OCI-LY1 (cell line): Measurements from ENCODE around the gene ARHGAP22.

Source experiments
- H2AFZ ChIP-seq: fragments of 200-600 bp; sonication (generic), shearing (Covaris generic); 2 replicates; pipeline ENCODE4 v1.6.0; 2014; ENCODE audit warnings: antibody characterized with exemption, mild to moderate bottlenecking, low read length
- H3F3A ChIP-seq: fragments of 200-600 bp; sonication (generic), shearing (Covaris generic); 2 replicates; pipeline ENCODE4 v1.6.0; 2014; ENCODE audit warnings: mild to moderate bottlenecking, antibody characterized with exemption, low read length, moderate library complexity; ENCODE audit not compliant: insufficient read depth
- H3K27ac ChIP-seq: fragments of 200-600 bp; sonication (generic); 2 replicates; pipeline ENCODE4 v1.5.1; 2014; ENCODE audit warnings: low read length, mixed run types, mild to moderate bottlenecking, low read depth; ENCODE audit not compliant: poor library complexity, severe bottlenecking
- H3K27me3 ChIP-seq: fragments of 200-600 bp; sonication (generic); 2 replicates; pipeline ENCODE4 v1.6.0; 2014; ENCODE audit warnings: antibody characterized with exemption, mild to moderate bottlenecking, low read length, moderate library complexity; ENCODE audit not compliant: insufficient read depth
- H3K36me3 ChIP-seq: fragments of 200-600 bp; sonication (generic); 2 replicates; pipeline ENCODE4 v1.6.1; 2014; ENCODE audit warnings: mild to moderate bottlenecking, antibody characterized with exemption, low read length, moderate library complexity, mixed read lengths; ENCODE audit not compliant: insufficient read depth
- H3K4me1 ChIP-seq: fragments of 200-600 bp; sonication (generic); 2 replicates; pipeline ENCODE4 v1.5.1; 2014; ENCODE audit warnings: mild to moderate bottlenecking, low read length, moderate library complexity; ENCODE audit not compliant: insufficient read depth, severe bottlenecking
- H3K4me2 ChIP-seq: fragments of 200-600 bp; sonication (generic), shearing (Covaris generic); 2 replicates; pipeline ENCODE4 v1.6.1; 2014; ENCODE audit warnings: low read length
- H3K4me3 ChIP-seq: fragments of 200-600 bp; sonication (generic); 2 replicates; pipeline ENCODE4 v1.5.1; 2014; ENCODE audit warnings: low read length, low read depth, mild to moderate bottlenecking, mixed read lengths; ENCODE audit not compliant: poor library complexity, severe bottlenecking
- H3K79me2 ChIP-seq: fragments of 200-600 bp; shearing (Covaris generic); 2 replicates; pipeline ENCODE4 v1.6.1; 2016; ENCODE audit warnings: mixed run types, low read length, mixed read lengths; ENCODE audit not compliant: insufficient read depth
- H3K9ac ChIP-seq: fragments of 200-600 bp; sonication (generic), shearing (Covaris generic); 2 replicates; pipeline ENCODE4 v1.6.1; 2014; ENCODE audit warnings: mild to moderate bottlenecking, low read length, mixed read lengths
- H3K9me2 ChIP-seq: fragments of 200-600 bp; sonication (generic), shearing (Covaris generic); 2 replicates; pipeline ENCODE4 v1.6.1; 2014; ENCODE audit warnings: low read depth, mild to moderate bottlenecking, low read length, mixed read lengths
- H3K9me3 ChIP-seq: fragments of 200-600 bp; shearing (Covaris generic); 2 replicates; pipeline ENCODE4 v1.6.1; 2014; ENCODE audit warnings: low read length, mixed read lengths
- H4K20me1 ChIP-seq: fragments of 200-600 bp; sonication (generic), shearing (Covaris generic); 2 replicates; pipeline ENCODE4 v1.6.0; 2016; ENCODE audit warnings: mild to moderate bottlenecking, low read length; ENCODE audit not compliant: insufficient read depth
- EZH2 ChIP-seq: fragments of 200-600 bp; sonication (generic), shearing (Covaris generic); IDR thresholded peaks from 2 replicates; pipeline ENCODE4 v1.8.0; 2017; ENCODE audit warnings: borderline replicate concordance, mixed run types, mild to moderate bottlenecking, antibody characterized with exemption, low read length, moderate library complexity, mixed read lengths
- TF ChIP-seq, protein P1 (sequence below): fragments of 200-600 bp; sonication (generic), shearing (Covaris generic); IDR thresholded peaks from 2 replicates; pipeline ENCODE4 v1.5.1; 2017; ENCODE audit warnings: mild to moderate bottlenecking, antibody characterized with exemption, low read length, moderate library complexity, mixed read lengths

The ARHGAP22 gene

GRCh38 chr10:48410503-48410902, 194.4 kb downstream of the ARHGAP22 start:
- Histone ChIP-seq H3K36me3 (peaks cover 3% of the 10 kb centered on the region; the same call in 1 of the 2 replicates), H3K4me1 (no peaks in the 10 kb centered on the region), H2AFZ (no peak overlapping the region), H3K9ac (no peak overlapping the region), H3K27me3 (no peaks in the 10 kb centered on the region), H3K79me2 (no peaks in the 10 kb centered on the region), H3K9me3 (no peaks in the 10 kb centered on the region), H3K27ac (no peak overlapping the region), H3F3A (no peaks in the 10 kb centered on the region), H3K9me2 (no peaks in the 10 kb centered on the region), H3K4me3 (no peak overlapping the region), H3K4me2 (no peak overlapping the region), H4K20me1 (no peaks in the 10 kb centered on the region)
- TF ChIP-seq EZH2, result no peak
- TF ChIP-seq, protein P1, sequence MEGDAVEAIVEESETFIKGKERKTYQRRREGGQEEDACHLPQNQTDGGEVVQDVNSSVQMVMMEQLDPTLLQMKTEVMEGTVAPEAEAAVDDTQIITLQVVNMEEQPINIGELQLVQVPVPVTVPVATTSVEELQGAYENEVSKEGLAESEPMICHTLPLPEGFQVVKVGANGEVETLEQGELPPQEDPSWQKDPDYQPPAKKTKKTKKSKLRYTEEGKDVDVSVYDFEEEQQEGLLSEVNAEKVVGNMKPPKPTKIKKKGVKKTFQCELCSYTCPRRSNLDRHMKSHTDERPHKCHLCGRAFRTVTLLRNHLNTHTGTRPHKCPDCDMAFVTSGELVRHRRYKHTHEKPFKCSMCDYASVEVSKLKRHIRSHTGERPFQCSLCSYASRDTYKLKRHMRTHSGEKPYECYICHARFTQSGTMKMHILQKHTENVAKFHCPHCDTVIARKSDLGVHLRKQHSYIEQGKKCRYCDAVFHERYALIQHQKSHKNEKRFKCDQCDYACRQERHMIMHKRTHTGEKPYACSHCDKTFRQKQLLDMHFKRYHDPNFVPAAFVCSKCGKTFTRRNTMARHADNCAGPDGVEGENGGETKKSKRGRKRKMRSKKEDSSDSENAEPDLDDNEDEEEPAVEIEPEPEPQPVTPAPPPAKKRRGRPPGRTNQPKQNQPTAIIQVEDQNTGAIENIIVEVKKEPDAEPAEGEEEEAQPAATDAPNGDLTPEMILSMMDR, result no peak

DNA sequence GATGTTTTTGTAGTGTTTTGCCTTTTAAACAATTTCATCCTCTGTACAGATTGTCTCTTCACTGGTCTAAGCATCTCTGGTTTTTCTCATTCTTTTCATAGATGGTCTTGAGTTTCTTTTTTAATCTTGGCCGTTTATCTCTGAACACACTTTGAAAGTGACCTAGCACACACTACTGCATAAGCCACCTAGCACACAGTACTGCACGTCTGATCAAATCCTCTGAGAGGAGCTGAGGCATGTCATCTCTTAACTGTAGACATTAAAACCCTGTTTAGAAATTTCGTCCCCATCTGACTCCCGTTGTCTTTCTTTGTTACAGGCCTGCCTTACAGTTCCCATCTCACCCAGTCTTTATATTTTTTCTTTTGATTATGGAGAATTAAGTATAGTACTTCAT, 198.2 kb downstream of the ARHGAP22 start:
- Histone ChIP-seq H3K4me3 (no peak overlapping the region), H3K9me3 (no peaks in the 10 kb centered on the region), H3K4me2 (no peak overlapping the region), H3F3A (no peaks in the 10 kb centered on the region), H3K27ac (no peak overlapping the region), H3K79me2 (no peaks in the 10 kb centered on the region), H3K9me2 (no peaks in the 10 kb centered on the region), H2AFZ (no peak overlapping the region), H3K27me3 (no peaks in the 10 kb centered on the region), H3K36me3 (no peaks in the 10 kb centered on the region; the same call in 1 of the 2 replicates), H3K9ac (no peak overlapping the region), H4K20me1 (no peaks in the 10 kb centered on the region), H3K4me1 (no peaks in the 10 kb centered on the region)
- TF ChIP-seq EZH2, result no peak
- TF ChIP-seq, protein P1, result no peak

GRCh38 chr10:48406204-48406603, 198.7 kb downstream of the ARHGAP22 start:
- Histone ChIP-seq H3K36me3 (no peaks in the 10 kb centered on the region; the same call in 1 of the 2 replicates), H3F3A (no peaks in the 10 kb centered on the region), H3K9me2 (no peaks in the 10 kb centered on the region), H3K9ac (no peak overlapping the region), H3K4me3 (no peak overlapping the region), H3K9me3 (no peaks in the 10 kb centered on the region), H4K20me1 (no peaks in the 10 kb centered on the region), H3K79me2 (no peaks in the 10 kb centered on the region), H3K4me1 (no peaks in the 10 kb centered on the region), H2AFZ (no peak overlapping the region), H3K4me2 (no peak overlapping the region), H3K27me3 (no peaks in the 10 kb centered on the region), H3K27ac (no peak overlapping the region)
- TF ChIP-seq, protein P1, result no peak
- TF ChIP-seq EZH2, result no peak
